Measurements from ENCODE around the gene RSBN1L.
A peak's percentile ranks its signal among the peaks of the same experiment; 100 is the strongest.

GRCh38 chr7:77714195-77714594 is 17.9 kb downstream of the RSBN1L start:
- TF ChIP-seq CREB5 (CRISPR knock-in tag; IDR thresholded peaks at IDR 0.05; ENCODE audit: low read depth), result no peak
- no peak for TF ChIP-seq PPARA (CRISPR knock-in tag; IDR thresholded peaks at IDR 0.05; ENCODE audit: borderline replicate concordance)
- peak; percentile 58; the same call in 1 of the 2 replicates for TF ChIP-seq TCF4 (CRISPR knock-in tag; IDR thresholded peaks at IDR 0.05; ENCODE audit: borderline replicate concordance)
- TF ChIP-seq SNAI2 (CRISPR knock-in tag; IDR thresholded peaks at IDR 0.05), result no peak

All from SK-N-SH treated with all-trans-retinoic acid at 6 μM for 48 hours (cell line).